Naive thymus-derived CD4-positive, alpha-beta T cell (primary cell): ENCODE results near the gene RSPO3. TPM values are rescaled to one million over a fixed set of nuclear protein-coding genes. Genes with fewer than 3 reads are reported as not detected.

Experiments
- ATAC-seq: fragments of 150-1000 bp; cut with Tn5 transposase; 2 replicates; pipeline ENCODE4 v1.10.0; 2021; ENCODE audit warnings: mild to moderate bottlenecking, moderate library complexity
- CTCF ChIA-PET: fragments of 350-600 bp; sonication (Branson Sonifier 250); formaldehyde crosslinking; loops from one replicate; lab custom pipeline; 2021; ENCODE audit warnings: antibody characterized with exemption; lab: Charles Lee
- POLR2A ChIA-PET: fragments of 350-600 bp; sonication (Branson Sonifier 250); formaldehyde crosslinking; loops from one replicate; lab custom pipeline; 2021; ENCODE audit warnings: antibody characterized with exemption, inconsistent platforms; lab: Charles Lee
- DNase-seq, 9 donors: peaks; one replicate each; pipeline versions ENCODE4 v3.0.0 to v3.0.0-alpha.2; 2020 to 2022; ENCODE audit warnings: mixed read lengths in 1 of 9
- H3K27ac ChIP-seq: one replicate; pipeline ENCODE4 v1.7.0; 2013; ENCODE audit warnings: mild to moderate bottlenecking, low read depth, low read length, moderate library complexity
- H3K27me3 ChIP-seq, 2 donors: one replicate each; pipeline ENCODE4 v1.7.0; 2013; ENCODE audit warnings: low read length in 2 of 2, mild to moderate bottlenecking in 2 of 2, moderate library complexity in 2 of 2; ENCODE audit not compliant: control insufficient read depth in 2 of 2, insufficient read depth in 2 of 2
- H3K36me3 ChIP-seq, 3 experiments: 1 replicate in 2 of 3; 2 replicates in 1 of 3; pipeline ENCODE4 v1.7.0; 2013; ENCODE audit warnings: low read length in 3 of 3, mild to moderate bottlenecking in 3 of 3, moderate library complexity in 1 of 3; ENCODE audit not compliant: insufficient read depth in 3 of 3, control insufficient read depth in 2 of 3
- H3K4me1 ChIP-seq, 2 donors: one replicate each; pipeline ENCODE4 v1.7.0; 2013; ENCODE audit warnings: low read length in 2 of 2, mild to moderate bottlenecking in 2 of 2, moderate library complexity in 1 of 2; ENCODE audit not compliant: control insufficient read depth in 2 of 2, insufficient read depth in 2 of 2
- H3K4me3 ChIP-seq: 2 replicates; pipeline ENCODE4 v1.7.0; 2013; ENCODE audit warnings: mild to moderate bottlenecking, low read length
- H3K9me3 ChIP-seq, 3 experiments: 1 replicate in 2 of 3; 2 replicates in 1 of 3; pipeline ENCODE4 v1.7.0; 2013; ENCODE audit warnings: low read length in 3 of 3; ENCODE audit not compliant: control insufficient read depth in 2 of 3
- H3K27ac Mint-ChIP-seq, 9 donors: one replicate each; pipeline ENCODE4 v1.8.0; 2020 to 2022; ENCODE audit warnings: mixed read lengths in 9 of 9, mild to moderate bottlenecking in 8 of 9, moderate library complexity in 5 of 9, inconsistent platforms in 2 of 9
- H3K27me3 Mint-ChIP-seq, 5 donors: one replicate each; pipeline ENCODE4 v1.8.0; 2021 to 2022; ENCODE audit warnings: mixed read lengths in 5 of 5, mild to moderate bottlenecking in 1 of 5
- H3K36me3 Mint-ChIP-seq, 5 donors: one replicate each; pipeline ENCODE4 v1.8.0; 2020 to 2022; ENCODE audit warnings: mixed read lengths in 5 of 5, mild to moderate bottlenecking in 3 of 5, inconsistent platforms in 1 of 5
- H3K4me1 Mint-ChIP-seq, 7 donors: one replicate each; pipeline ENCODE4 v1.8.0; 2020 to 2022; ENCODE audit warnings: mixed read lengths in 7 of 7, mild to moderate bottlenecking in 3 of 7, inconsistent platforms in 1 of 7
- H3K4me3 Mint-ChIP-seq, 10 donors: one replicate each; pipeline ENCODE4 v1.8.0; 2020 to 2022; ENCODE audit warnings: mild to moderate bottlenecking in 10 of 10, mixed read lengths in 10 of 10, moderate library complexity in 6 of 10, inconsistent platforms in 2 of 10
- H3K9me3 Mint-ChIP-seq, 11 donors: one replicate each; pipeline ENCODE4 v1.8.0; 2020 to 2022; ENCODE audit warnings: mixed read lengths in 11 of 11, mild to moderate bottlenecking in 4 of 11, inconsistent platforms in 1 of 11, moderate library complexity in 1 of 11
- intact Hi-C, 2 donors: fragments of 100-400 bp; cut with micrococcal nuclease; formaldehyde crosslinking; loops; one replicate each; pipeline ENCODE4 v1.15.1; 2023
- polyA plus RNA-seq, 2 donors: library from polyadenylated mRNA; unstranded; fragments of 300-500 nt; fragmentation: Illumina TruSeq; gene quantifications; one replicate each; pipeline ENCODE4 v1.2.3, GENCODE V29; 2021
- total RNA-seq, 6 experiments: library from RNA in 5 of 6; stranded (reverse) in 5 of 6; gene quantifications; 1 replicate in 5 of 6; 2 replicates in 1 of 6; pipeline ENCODE4 v1.2.3 and lab custom pipeline; 2021 to 2026

Gene RSPO3, protein sequence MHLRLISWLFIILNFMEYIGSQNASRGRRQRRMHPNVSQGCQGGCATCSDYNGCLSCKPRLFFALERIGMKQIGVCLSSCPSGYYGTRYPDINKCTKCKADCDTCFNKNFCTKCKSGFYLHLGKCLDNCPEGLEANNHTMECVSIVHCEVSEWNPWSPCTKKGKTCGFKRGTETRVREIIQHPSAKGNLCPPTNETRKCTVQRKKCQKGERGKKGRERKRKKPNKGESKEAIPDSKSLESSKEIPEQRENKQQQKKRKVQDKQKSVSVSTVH
- total RNA-seq (not detected), polyA plus RNA-seq (not detected), total RNA-seq (lab: John Stamatoyannopoulos, UW) (not detected)

DNA sequence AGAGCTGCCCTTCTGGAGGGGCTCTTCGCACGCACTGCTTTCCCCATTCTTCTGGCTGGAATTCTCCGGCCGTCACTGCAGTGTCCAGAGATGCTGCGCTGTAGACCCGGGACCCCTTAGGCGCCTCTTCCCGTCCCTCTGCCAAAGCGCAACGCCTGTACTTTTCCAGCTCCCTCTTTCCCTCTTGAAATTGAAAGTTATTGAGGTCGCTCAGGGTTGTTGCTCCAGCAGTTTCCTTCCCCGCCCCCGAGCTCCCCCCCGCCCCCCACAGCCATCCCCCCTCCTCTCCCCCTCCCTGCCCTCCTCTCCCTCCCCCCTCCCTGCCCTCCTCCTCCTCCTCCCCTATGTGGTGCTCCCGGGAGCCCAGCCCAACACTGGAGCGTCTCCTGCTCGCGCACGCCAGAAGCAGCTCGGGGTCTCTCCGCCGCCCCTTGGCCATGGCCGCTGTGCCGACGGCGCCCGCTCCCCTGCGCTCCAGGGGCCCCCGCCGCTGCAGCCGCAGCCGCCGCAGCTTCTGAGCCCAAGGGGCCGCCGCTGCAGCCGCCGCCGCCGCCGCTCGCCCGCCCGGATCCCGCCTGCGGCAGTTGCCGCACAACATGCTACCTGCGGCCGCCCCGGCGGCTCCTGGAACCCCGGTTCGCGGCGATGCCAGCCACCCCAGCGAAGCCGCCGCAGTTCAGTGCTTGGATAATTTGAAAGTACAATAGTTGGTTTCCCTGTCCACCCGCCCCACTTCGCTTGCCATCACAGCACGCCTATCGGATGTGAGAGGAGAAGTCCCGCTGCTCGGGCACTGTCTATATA is at the start of gene RSPO3:
Gene RSPO3 (plus strand): TSS at position 374 of the 804 bp plus-strand sequence. CDS start 522 bp downstream, outside the sequence.
- H3K36me3 Mint-ChIP-seq: no peaks in the 10 kb centered on the region
- Histone ChIP-seq H3K27me3 (peaks cover 5 to 15% of the 10 kb centered on the region in 2 donors), H3K27ac (no peak within 1 kb of the TSS), H3K4me1 (no peaks in the 10 kb centered on the region), H3K4me3 (no peak within 1 kb of the TSS), H3K36me3 (no peaks in the 10 kb centered on the region), H3K9me3 (no peaks in the 10 kb centered on the region)
- no peaks in the 10 kb centered on the region for H3K9me3 Mint-ChIP-seq
- peaks cover 16 to 32% (median 20%) of the 10 kb centered on the region in 7 donors for H3K4me1 Mint-ChIP-seq
- H3K27ac Mint-ChIP-seq: no peak within 1 kb of the TSS
- DNase-seq: peak in 1 of 9 donors; percentile 32
- ChIA-PET CTCF (no interaction called here), POLR2A (no interaction called here)
- H3K27me3 Mint-ChIP-seq: peaks cover 60 to 85% (median 69%) of the 10 kb centered on the region in 5 donors
- H3K4me3 Mint-ChIP-seq: peak within 1 kb of the TSS; percentile 48 to 86 (median 77)
- peak; percentile 43 for ATAC-seq
- intact Hi-C loops: no loop called here

DNA sequence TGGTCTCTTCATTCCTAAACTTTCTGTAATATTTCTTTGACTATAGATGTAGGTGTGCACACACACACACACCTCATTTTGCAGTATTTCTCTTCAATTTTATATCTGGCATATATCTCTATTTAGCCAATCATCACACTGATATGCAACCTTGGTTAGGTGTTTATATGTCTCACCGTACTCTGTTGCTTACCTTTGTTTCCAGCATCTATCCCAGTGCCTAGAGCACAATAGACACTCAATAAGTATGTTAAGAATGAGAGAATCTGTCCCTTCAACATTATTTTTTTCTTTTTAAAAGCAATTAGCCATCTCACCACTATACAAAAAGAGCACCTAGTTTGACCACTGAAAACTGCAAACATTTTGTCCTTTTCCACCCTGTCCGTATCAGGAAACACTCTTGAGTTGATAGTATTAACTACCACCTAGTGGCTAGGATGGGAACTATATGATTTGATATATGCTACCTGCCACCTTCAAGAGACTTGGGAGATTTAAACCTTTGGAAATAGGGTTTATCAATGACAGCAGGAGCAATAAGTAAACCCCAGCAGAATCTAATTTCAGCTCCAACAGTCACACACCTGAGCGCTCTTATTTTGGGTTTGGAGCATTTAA is 48.7 kb upstream of the RSPO3 start:
- Mint-ChIP-seq H3K36me3 (no peaks in the 10 kb centered on the region), H3K9me3 (peaks cover 0 to 2% (median 0%) of the 10 kb centered on the region in 11 donors), H3K27me3 (peaks cover 0 to 18% (median 13%) of the 10 kb centered on the region in 5 donors), H3K27ac (no peak overlapping the region), H3K4me1 (no peaks in the 10 kb centered on the region), H3K4me3 (no peak overlapping the region)
- H3K36me3 ChIP-seq: no peaks in the 10 kb centered on the region
- ATAC-seq: no peak
- H3K27me3 ChIP-seq: no peaks in the 10 kb centered on the region
- H3K4me1 ChIP-seq: no peaks in the 10 kb centered on the region
- H3K4me3 ChIP-seq: no peak overlapping the region
- DNase-seq: peak in 1 of 9 donors; percentile 1
- intact Hi-C loops: no loop called here
- ChIA-PET CTCF (no interaction called here), POLR2A (no interaction called here)
- no peak overlapping the region for H3K27ac ChIP-seq
- H3K9me3 ChIP-seq: no peaks in the 10 kb centered on the region

DNA sequence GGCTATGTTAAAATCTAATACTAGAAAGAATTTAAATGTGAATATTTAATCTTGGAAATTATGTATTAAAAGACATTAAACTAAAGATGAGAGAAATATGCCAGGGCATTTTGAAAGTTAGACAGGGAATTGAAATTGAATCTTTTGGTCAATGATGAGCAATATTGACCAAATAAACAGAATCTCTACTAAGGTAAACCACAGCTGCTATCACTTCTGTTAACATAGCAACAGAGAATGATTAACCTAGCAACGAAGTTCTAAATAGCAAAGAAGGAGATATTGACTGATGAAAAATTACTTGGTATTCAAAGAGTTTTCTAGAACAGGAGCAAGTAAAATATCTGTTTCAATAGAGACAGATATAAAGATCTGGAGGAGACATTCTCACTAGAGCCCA is 45.2 kb upstream of the RSPO3 start:
- H3K9me3 ChIP-seq: no peaks in the 10 kb centered on the region
- Mint-ChIP-seq H3K9me3 (peaks cover 0 to 3% (median 0%) of the 10 kb centered on the region in 11 donors), H3K36me3 (no peaks in the 10 kb centered on the region), H3K27ac (no peak overlapping the region), H3K27me3 (peaks cover 0 to 22% (median 9%) of the 10 kb centered on the region in 5 donors), H3K4me3 (no peak overlapping the region), H3K4me1 (no peaks in the 10 kb centered on the region)
- H3K27me3 ChIP-seq: no peaks in the 10 kb centered on the region
- ChIA-PET POLR2A (no interaction called here), CTCF (no interaction called here)
- intact Hi-C loops: no loop called here
- no peak overlapping the region for H3K27ac ChIP-seq
- H3K4me1 ChIP-seq: no peaks in the 10 kb centered on the region
- no peak for DNase-seq
- no peak for ATAC-seq
- no peaks in the 10 kb centered on the region for H3K36me3 ChIP-seq
- no peak overlapping the region for H3K4me3 ChIP-seq

DNA sequence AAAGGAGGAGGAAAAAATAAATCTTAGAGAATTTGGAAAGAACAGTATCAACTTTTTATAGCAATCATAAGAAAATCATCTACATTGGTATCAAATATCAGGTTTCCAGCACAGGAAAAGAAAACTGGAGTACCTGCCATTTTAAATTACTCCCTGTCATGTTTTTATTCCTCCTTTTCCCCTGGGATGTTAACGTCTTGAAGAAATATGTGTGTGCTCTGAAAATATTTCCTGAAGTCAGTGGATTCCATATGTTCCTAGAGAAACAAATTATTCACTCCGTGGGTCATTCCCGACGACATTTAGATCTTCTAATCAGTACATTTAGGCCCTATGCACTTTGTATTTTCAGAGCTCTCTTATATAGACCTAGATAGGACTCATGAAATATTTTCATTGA is 42.0 kb upstream of the RSPO3 start:
- ChIA-PET POLR2A (no interaction called here), CTCF (no interaction called here)
- Histone ChIP-seq H3K27me3 (no peaks in the 10 kb centered on the region), H3K9me3 (no peaks in the 10 kb centered on the region), H3K4me3 (no peak overlapping the region), H3K4me1 (no peaks in the 10 kb centered on the region), H3K27ac (no peak overlapping the region), H3K36me3 (no peaks in the 10 kb centered on the region)
- Mint-ChIP-seq H3K4me1 (no peaks in the 10 kb centered on the region), H3K27ac (no peak overlapping the region), H3K27me3 (peaks cover 0 to 20% (median 6%) of the 10 kb centered on the region in 5 donors), H3K9me3 (peaks cover 0 to 3% (median 0%) of the 10 kb centered on the region in 11 donors), H3K4me3 (no peak overlapping the region), H3K36me3 (no peaks in the 10 kb centered on the region)
- ATAC-seq: no peak
- no peak for DNase-seq
- intact Hi-C loops: no loop called here

DNA sequence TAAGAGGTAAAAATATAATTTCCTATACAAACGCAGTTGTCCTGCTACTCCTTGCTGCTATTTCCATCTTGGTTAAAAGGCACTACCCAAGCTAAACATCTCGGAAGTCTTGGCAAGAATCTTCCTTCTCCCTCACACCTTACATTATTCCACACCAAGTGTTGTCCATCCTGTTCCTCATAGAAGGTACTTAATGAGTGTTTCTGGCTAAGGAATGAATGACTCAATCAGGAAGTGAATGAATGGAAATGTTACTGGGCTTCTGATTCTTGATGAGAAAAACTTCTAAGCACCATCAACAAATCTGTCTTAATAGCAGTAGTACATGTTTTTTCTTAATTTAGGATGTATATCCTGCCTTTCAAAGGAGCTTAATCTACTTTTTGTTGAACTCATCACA is 40.6 kb upstream of the RSPO3 start:
- Histone ChIP-seq H3K27ac (no peak overlapping the region), H3K27me3 (no peaks in the 10 kb centered on the region), H3K9me3 (no peaks in the 10 kb centered on the region), H3K36me3 (no peaks in the 10 kb centered on the region), H3K4me3 (no peak overlapping the region), H3K4me1 (no peaks in the 10 kb centered on the region)
- ChIA-PET POLR2A (no interaction called here), CTCF (no interaction called here)
- no peak overlapping the region for H3K4me3 Mint-ChIP-seq
- DNase-seq (no peak), ATAC-seq (no peak)
- H3K9me3 Mint-ChIP-seq: peaks cover 0 to 3% (median 0%) of the 10 kb centered on the region in 11 donors
- H3K4me1 Mint-ChIP-seq: no peaks in the 10 kb centered on the region
- intact Hi-C loops: no loop called here
- no peaks in the 10 kb centered on the region for H3K36me3 Mint-ChIP-seq
- no peak overlapping the region for H3K27ac Mint-ChIP-seq
- H3K27me3 Mint-ChIP-seq: peaks cover 0 to 16% (median 4%) of the 10 kb centered on the region in 5 donors

DNA sequence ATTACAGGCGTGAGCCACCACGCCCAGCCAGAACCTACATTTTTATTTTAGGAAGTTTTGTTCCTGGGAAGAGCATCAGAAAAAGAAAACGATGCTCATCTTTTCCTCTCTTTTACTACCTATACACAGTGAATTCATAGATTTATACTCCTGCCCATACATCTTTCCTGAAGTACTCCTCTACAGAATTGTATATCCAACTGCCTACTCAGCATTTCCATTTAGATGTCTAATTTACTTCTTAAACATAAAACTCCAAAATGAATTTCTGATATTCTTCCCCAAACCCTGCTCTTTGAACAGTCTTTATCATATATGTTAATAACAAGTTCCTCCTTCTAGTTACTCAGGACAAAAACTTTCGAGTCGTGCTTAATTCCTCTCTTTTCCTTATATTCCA is 39.8 kb upstream of the RSPO3 start:
- ChIA-PET CTCF (no interaction called here), POLR2A (no interaction called here)
- H3K4me1 ChIP-seq: no peaks in the 10 kb centered on the region
- H3K36me3 ChIP-seq: no peaks in the 10 kb centered on the region
- no peaks in the 10 kb centered on the region for H3K9me3 ChIP-seq
- no peak for DNase-seq
- H3K4me3 ChIP-seq: no peak overlapping the region
- Mint-ChIP-seq H3K27me3 (peaks cover 0 to 13% (median 4%) of the 10 kb centered on the region in 5 donors), H3K4me1 (no peaks in the 10 kb centered on the region), H3K9me3 (peaks cover 0 to 3% (median 0%) of the 10 kb centered on the region in 11 donors), H3K27ac (no peak overlapping the region), H3K4me3 (no peak overlapping the region), H3K36me3 (no peaks in the 10 kb centered on the region)
- H3K27ac ChIP-seq: no peak overlapping the region
- no peak for ATAC-seq
- intact Hi-C loops: no loop called here
- H3K27me3 ChIP-seq: no peaks in the 10 kb centered on the region
